HG02981 (cell line): ENCODE measurements around the gene SREBF1.

Experiments
- ATAC-seq: cut with Tn5 transposase; IDR thresholded peaks from one replicate; pipeline ENCODE4 v1.9.1; 2021; ENCODE audit warnings: mild to moderate bottlenecking, moderate library complexity; ENCODE audit not compliant: unreplicated experiment

Gene SREBF1

GRCh38 chr17:17797119-17797809 lies 39.5 kb downstream of the SREBF1 start:
- ATAC-seq: no peak

- ATAC-seq: no peak
These were observed 40.1 kb downstream of the SREBF1 start for GRCh38 chr17:17796787-17797061.

DNA sequence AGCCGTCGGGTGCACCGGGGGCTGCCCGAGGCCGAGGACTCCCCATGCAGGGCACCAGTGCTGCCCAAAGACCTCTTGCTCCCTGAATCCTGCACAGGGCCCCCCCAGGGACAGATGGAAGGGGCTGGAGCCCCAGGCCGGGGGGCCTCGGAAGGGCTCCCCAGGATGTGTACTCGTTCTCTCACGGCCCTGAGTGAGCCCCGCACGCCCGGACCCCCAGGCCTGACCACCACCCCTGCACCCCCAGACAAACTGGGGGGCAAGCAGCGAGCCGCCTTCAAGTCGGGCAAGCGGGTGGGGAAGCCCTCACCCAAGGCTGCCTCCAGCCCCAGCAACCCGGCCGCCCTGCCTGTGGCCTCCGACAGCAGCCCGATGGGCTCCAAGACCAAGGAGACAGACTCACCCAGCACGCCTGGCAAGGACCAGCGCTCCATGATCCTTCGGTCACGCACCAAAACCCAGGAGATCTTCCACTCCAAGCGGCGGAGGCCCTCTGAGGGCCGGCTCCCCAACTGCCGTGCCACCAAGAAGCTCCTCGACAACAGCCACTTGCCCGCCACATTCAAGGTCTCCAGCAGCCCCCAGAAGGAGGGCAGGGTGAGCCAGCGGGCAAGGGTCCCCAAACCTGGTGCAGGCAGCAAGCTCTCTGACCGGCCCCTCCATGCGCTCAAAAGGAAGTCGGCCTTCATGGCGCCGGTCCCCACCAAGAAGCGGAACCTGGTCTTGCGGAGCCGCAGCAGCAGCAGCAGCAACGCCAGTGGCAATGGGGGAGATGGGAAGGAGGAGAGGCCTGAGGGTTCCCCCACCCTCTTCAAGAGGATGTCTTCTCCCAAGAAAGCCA lies 40.6 kb downstream of the SREBF1 start:
- no peak for ATAC-seq

- ATAC-seq: no peak
These were observed 41.5 kb downstream of the SREBF1 start for GRCh38 chr17:17795296-17795695.

- ATAC-seq: no peak
These were observed 42.4 kb downstream of the SREBF1 start for GRCh38 chr17:17794382-17794781.

GRCh38 chr17:17793378-17794214 lies 43.2 kb downstream of the SREBF1 start:
- ATAC-seq: no peak

- ATAC-seq: peak; percentile 49
These were observed 44.0 kb downstream of the SREBF1 start for GRCh38 chr17:17792551-17793377.

DNA sequence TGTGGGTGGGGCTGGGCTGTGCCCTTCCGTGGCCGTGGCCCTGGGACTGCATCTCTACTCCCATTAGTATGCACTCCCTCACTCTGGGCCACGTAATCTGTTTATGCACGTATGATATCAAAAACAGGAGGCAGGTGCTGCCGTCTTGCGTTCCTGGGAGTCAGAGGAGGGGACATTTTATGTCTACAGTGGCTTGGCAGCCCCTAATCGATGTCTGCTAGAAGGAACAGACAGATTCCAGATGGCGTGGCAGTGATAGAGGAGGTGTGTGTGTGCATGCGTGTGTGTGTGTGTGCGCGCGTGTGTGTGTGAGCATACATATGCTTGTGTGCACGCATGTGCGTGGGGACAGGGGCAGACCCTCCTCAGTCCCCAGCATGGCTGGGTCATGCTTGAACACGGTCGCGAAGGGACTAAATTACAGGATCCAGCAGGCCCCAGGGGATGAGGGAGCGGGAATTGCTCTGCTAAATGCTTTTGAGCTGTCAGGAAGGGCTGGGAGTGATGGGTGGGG lies 44.7 kb downstream of the SREBF1 start:
- ATAC-seq: peak; percentile 6

GRCh38 chr17:17790637-17791464 lies 45.9 kb downstream of the SREBF1 start:
- ATAC-seq: no peak

DNA sequence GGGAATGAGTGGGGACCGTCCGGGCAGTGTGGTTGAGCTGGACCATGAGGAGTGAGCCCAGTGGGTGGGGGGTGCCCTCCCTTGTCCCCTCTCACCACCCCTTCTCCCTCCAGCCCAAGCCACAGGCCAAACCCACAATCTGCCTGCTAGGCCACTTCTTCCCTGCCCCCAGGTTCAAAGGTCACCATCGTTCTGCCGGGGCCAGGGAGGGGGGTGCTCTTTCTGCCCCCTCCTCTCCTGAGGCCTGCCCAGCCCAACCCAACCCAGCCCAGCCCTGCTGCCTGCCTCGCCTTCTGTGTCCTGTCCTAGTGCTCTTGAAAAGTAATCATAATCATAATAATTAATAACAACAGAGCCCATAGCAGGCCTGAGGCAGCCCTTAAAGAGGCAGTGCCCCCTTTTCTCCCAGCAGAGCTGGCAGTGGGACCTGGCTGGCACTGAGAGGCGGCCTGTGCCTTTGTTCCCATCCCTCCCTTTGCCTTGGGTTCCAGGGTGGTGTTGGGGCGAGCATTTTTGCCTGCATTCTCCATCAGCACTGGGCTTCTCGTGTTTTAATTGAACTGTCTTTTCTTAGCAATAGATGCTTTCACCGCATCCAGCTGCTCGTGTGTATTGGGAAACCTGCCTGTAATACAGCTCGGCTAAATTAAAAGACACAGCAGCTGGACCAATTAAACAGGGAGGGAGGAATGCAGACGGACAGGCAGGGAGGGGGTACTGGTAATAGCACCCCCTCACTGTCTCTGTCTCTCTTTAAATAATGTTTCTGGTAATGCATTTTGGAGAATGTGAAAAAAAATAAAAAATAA lies 46.8 kb downstream of the SREBF1 start:
- no peak for ATAC-seq

GRCh38 chr17:17789410-17789809 lies 47.4 kb downstream of the SREBF1 start:
- no peak for ATAC-seq

- ATAC-seq: no peak
These were observed 47.8 kb downstream of the SREBF1 start for GRCh38 chr17:17788967-17789366.

DNA sequence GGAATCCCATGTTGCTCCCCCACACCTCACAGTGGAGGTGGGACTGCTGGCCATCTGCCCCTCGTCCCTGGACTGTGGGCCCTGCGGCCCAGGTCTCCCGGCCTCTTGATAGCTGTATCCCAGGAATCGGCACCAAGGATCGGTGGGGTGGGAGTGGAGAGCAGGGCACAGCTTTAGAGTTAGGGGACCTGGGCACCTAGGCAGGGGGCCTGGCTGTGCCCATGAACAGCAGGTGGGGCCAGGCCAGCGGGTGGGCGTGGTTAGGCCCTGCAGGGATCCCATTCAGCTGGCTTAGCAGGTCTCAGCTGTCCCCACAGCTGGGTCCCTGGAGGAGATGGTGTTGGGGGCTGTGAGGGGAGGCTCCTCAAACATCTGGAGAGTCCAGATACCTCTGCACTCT lies 49.2 kb downstream of the SREBF1 start:
- no peak for ATAC-seq

GRCh38 chr17:17786998-17787397 lies 49.8 kb downstream of the SREBF1 start:
- no peak for ATAC-seq

- ATAC-seq: no peak
These were observed 51.4 kb downstream of the SREBF1 start for GRCh38 chr17:17785407-17785806.

GRCh38 chr17:17784657-17785267 lies 52.0 kb downstream of the SREBF1 start:
- no peak for ATAC-seq

DNA sequence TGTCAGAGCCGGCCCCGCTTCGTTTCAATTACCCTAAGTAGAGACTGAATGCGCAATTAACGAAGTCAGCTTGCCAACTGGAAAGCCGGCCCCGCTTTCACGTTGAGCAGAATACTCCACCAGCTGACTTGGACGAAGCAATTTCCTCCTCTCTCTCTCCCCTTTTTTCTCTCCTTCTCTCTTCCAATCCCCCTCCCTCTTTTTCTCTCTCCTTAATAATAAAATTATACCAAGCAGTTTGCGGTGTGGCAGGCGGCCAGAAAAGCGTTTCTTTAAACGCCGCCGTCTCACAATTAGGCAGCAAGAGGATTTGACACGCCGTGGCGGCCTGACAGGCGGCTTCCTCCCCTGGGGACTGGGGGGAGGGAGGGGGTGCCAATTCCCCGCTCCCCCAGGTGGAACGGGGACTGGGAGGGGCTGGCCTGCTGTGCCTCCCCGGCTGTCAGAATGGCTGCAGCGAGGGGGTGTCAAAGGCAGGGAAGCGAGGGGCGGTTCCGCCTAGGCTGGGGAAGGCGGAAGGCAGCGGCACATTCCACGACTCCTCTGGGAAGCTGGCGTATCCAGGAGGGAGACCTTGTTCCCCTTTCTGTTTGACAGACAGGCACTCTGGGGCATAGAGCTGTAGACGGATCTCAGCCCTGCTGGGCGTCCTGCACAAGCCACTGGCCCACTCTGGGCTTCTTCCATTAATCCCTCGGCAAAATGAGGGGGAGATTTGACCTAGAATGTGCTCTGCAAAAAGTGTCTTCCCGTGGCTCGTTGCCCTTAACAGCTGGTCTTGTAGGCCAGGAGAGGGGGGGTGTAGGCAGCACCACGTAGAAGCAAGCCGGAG lies 52.7 kb downstream of the SREBF1 start:
- ATAC-seq: no peak
